Measurements from ENCODE around the gene KCTD13.
A peak's percentile ranks its signal among the peaks of the same experiment; 100 is the strongest.

KCTD13 gene

DNA sequence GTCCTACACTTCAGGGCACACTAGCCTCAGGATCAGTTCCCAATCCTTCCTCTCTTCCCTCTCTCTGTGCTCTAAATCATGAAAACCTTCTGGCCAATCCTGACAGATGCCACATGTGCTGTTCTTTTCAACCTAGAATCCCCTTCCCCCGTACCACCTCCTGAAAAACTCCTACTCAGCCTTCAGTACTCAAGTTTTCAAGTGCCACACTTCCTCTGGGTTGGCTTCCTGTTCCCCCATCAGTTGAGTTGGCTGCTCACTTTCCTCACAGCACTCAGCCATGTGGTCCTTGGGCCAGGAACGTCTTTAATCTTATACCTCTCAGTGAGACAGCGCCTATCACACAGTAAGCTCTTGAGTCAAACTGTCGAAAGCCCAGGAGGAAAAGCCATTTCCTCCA, 22.4 kb downstream of the KCTD13 start:
- Histone ChIP-seq H3K4me1 (ENCODE audit: low read length) (0 out of 2 replicates have a peak, but pooled peaks cover 4% of the 10 kb centered on the region), H3K79me2 (ENCODE audit: low read length) (no peaks in the 10 kb centered on the region), H4K20me1 (ENCODE audit: insufficient read depth, low read length) (no peaks in the 10 kb centered on the region), H2AFZ (ENCODE audit: low read length) (no peak overlapping the region), H3K9me2 (replicated peaks; ENCODE audit: insufficient read depth, low read length) (no peaks in the 10 kb centered on the region), H3K4me3 (ENCODE audit: low read length) (no peak overlapping the region), H3K27me3 (replicated peaks; ENCODE audit: insufficient read depth, low read length) (peaks cover 32% of the 10 kb centered on the region), H3F3A (ENCODE audit: insufficient read depth, low read length) (no peaks in the 10 kb centered on the region), H3K4me2 (ENCODE audit: low read depth, low read length) (no peak overlapping the region), H3K9ac (ENCODE audit: low read length) (no peak overlapping the region), H3K27ac (ENCODE audit: low read length) (no peak overlapping the region), H3K9me3 (replicated peaks; ENCODE audit: insufficient read depth, low read length) (no peaks in the 10 kb centered on the region), H3K36me3 (replicated peaks; ENCODE audit: insufficient read depth, low read length) (no peaks in the 10 kb centered on the region)
- no peak for DNase-seq
- TF ChIP-seq, protein P1, sequence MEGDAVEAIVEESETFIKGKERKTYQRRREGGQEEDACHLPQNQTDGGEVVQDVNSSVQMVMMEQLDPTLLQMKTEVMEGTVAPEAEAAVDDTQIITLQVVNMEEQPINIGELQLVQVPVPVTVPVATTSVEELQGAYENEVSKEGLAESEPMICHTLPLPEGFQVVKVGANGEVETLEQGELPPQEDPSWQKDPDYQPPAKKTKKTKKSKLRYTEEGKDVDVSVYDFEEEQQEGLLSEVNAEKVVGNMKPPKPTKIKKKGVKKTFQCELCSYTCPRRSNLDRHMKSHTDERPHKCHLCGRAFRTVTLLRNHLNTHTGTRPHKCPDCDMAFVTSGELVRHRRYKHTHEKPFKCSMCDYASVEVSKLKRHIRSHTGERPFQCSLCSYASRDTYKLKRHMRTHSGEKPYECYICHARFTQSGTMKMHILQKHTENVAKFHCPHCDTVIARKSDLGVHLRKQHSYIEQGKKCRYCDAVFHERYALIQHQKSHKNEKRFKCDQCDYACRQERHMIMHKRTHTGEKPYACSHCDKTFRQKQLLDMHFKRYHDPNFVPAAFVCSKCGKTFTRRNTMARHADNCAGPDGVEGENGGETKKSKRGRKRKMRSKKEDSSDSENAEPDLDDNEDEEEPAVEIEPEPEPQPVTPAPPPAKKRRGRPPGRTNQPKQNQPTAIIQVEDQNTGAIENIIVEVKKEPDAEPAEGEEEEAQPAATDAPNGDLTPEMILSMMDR (IDR thresholded peaks at IDR 0.05; ENCODE audit: low read length) = no peak
- TF ChIP-seq EZH2 (optimal IDR thresholded peaks at IDR 0.05; ENCODE audit: low read depth, low read length) = no peak
- no peak for TF ChIP-seq EZH2phosphoT487 (IDR thresholded peaks at IDR 0.05; ENCODE audit: low read length)

DNA sequence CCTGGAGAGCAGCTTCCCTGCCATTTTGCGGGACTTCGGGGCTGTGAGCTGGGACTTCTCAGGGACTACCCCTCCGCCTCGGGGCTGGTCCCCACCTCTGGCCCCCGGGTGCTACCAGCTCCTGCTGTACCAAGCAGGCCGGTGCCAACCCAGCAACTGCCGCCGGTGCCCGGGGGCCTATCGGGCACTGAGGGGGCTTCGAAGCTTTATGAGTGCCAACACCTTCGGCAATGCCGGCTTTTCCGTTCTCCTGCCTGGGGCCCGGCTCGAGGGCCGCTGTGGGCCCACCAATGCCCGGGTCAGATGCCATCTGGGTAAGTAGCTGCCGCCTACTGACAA, 24.4 kb downstream of the KCTD13 start:
- H3K4me3 ChIP-seq (ENCODE audit: low read length) = no peak overlapping the region
- no peaks in the 10 kb centered on the region for H3F3A ChIP-seq (ENCODE audit: insufficient read depth, low read length)
- TF ChIP-seq EZH2phosphoT487 (IDR thresholded peaks at IDR 0.05; ENCODE audit: low read length) = no peak
- TF ChIP-seq, protein P1 (IDR thresholded peaks at IDR 0.05; ENCODE audit: low read length) = no peak
- TF ChIP-seq EZH2 (optimal IDR thresholded peaks at IDR 0.05; ENCODE audit: low read depth, low read length) = no peak
- H3K27me3 ChIP-seq (replicated peaks; ENCODE audit: insufficient read depth, low read length) = peaks cover 47% of the 10 kb centered on the region
- H3K36me3 ChIP-seq (replicated peaks; ENCODE audit: insufficient read depth, low read length) = no peaks in the 10 kb centered on the region
- H3K9me3 ChIP-seq (replicated peaks; ENCODE audit: insufficient read depth, low read length) = no peaks in the 10 kb centered on the region
- no peak overlapping the region for H2AFZ ChIP-seq (ENCODE audit: low read length)
- H3K27ac ChIP-seq (ENCODE audit: low read length) = no peak overlapping the region
- H3K79me2 ChIP-seq (ENCODE audit: low read length) = no peaks in the 10 kb centered on the region
- DNase-seq = no peak
- H3K4me1 ChIP-seq (ENCODE audit: low read length) = 0 out of 2 replicates have a peak, but pooled peaks cover 4% of the 10 kb centered on the region
- no peaks in the 10 kb centered on the region for H4K20me1 ChIP-seq (ENCODE audit: insufficient read depth, low read length)
- no peaks in the 10 kb centered on the region for H3K9me2 ChIP-seq (replicated peaks; ENCODE audit: insufficient read depth, low read length)
- no peak overlapping the region for H3K4me2 ChIP-seq (ENCODE audit: low read depth, low read length)
- no peak overlapping the region for H3K9ac ChIP-seq (ENCODE audit: low read length)

DNA sequence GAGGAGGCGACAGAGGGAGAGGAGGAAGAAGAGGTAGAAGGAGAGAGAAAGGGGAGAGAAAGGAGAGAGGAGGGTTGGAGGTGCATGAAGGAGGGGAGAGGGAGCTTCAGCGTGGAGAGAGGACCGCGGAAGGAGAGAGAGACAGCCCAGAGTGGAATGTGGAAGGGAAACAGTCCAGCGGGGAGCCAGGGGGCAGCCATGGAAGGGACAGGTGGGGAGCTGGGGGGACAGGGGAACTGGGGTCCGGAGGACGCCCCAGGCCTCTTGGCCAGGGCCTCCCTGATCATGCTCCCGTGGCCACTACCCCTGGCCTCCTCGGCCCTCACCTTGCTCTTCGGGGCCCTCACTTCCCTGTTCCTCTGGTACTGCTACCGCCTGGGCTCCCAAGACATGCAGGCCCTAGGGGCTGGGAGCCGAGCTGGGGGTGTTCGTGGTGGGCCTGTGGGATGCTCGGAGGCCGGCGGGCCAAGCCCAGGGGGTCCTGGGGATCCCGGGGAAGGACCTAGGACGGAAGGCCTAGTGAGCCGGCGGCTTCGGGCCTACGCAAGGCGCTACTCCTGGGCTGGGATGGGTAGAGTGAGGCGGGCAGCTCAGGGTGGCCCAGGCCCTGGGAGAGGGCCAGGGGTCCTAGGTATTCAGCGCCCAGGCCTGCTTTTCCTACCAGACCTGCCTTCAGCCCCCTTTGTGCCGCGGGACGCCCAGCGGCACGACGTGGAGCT, 25.0 kb downstream of the KCTD13 start:
- Histone ChIP-seq H3F3A (ENCODE audit: insufficient read depth, low read length) (no peaks in the 10 kb centered on the region), H3K27me3 (replicated peaks; ENCODE audit: insufficient read depth, low read length) (peaks cover 48% of the 10 kb centered on the region), H3K9me3 (replicated peaks; ENCODE audit: insufficient read depth, low read length) (no peaks in the 10 kb centered on the region), H3K36me3 (replicated peaks; ENCODE audit: insufficient read depth, low read length) (no peaks in the 10 kb centered on the region), H2AFZ (ENCODE audit: low read length) (peak overlapping the region; percentile 83), H3K4me2 (ENCODE audit: low read depth, low read length) (peak overlapping the region; percentile 99; the same call in 1 of the 2 replicates), H3K79me2 (ENCODE audit: low read length) (no peaks in the 10 kb centered on the region), H3K27ac (ENCODE audit: low read length) (no peak overlapping the region), H3K4me1 (ENCODE audit: low read length) (0 out of 2 replicates have a peak, but pooled peaks cover 4% of the 10 kb centered on the region), H3K9me2 (replicated peaks; ENCODE audit: insufficient read depth, low read length) (no peaks in the 10 kb centered on the region), H4K20me1 (ENCODE audit: insufficient read depth, low read length) (no peaks in the 10 kb centered on the region), H3K9ac (ENCODE audit: low read length) (no peak overlapping the region), H3K4me3 (ENCODE audit: low read length) (peak overlapping the region; percentile 57; the same call in 1 of the 2 replicates)
- no peak for DNase-seq
- TF ChIP-seq EZH2 (optimal IDR thresholded peaks at IDR 0.05; ENCODE audit: low read depth, low read length) = no peak
- TF ChIP-seq, protein P1 (IDR thresholded peaks at IDR 0.05; ENCODE audit: low read length) = no peak
- no peak for TF ChIP-seq EZH2phosphoT487 (IDR thresholded peaks at IDR 0.05; ENCODE audit: low read length)

Measured in MM.1S (cell line).